GM18907 (cell line): ENCODE results near the gene LMTK2.

Experiments
- ATAC-seq: cut with Tn5 transposase; IDR thresholded peaks from one replicate; pipeline ENCODE4 v1.9.1; 2021; ENCODE audit warnings: mild to moderate bottlenecking, moderate library complexity; ENCODE audit not compliant: unreplicated experiment

LMTK2 gene

GRCh38 chr7:98106647-98107312, at the start of gene LMTK2:
TSS of gene LMTK2 (plus strand) at chr7:98106862. CDS start at chr7:98107178, 316 bp downstream.
- peak; percentile 100 for ATAC-seq

DNA sequence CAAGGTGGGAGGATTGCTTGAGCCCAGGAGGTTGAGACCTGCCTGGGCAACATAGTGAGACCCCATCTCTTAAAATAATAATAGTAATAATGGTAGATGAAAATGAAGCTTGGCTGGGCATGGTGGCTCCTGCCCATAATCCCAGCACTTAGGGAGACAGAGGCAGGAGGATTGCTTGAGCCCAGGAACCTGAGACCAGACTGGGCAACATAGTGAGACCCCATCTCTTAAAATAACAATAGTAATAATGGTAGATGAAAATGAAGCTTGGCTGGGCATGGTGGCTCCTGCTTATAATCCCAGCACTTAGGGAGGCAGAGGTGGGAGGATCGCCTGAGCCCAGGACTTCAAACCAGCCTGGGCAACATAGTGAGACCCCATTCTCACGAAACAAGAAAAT, 49.5 kb upstream of the LMTK2 start:
- no peak for ATAC-seq

DNA sequence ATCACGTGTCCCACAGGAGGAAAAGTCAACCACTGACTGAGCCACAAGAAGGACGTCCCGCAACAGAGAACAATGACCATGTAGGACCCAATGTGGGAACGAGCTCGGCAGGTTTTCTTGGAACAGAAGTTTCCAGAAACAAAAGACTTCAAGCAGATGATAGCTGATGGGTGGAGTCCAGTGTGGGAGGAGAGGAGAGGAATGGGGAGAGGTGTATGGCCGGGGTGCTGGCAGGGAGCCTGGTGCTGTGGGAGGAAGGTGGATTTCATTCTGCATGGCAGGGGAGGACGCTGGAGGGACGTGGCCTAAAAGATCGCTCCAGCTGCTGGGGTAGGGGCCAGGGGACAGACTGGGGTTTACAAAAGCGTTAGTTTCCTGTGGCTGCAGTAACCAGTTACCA, 48.5 kb upstream of the LMTK2 start:
- no peak for ATAC-seq

DNA sequence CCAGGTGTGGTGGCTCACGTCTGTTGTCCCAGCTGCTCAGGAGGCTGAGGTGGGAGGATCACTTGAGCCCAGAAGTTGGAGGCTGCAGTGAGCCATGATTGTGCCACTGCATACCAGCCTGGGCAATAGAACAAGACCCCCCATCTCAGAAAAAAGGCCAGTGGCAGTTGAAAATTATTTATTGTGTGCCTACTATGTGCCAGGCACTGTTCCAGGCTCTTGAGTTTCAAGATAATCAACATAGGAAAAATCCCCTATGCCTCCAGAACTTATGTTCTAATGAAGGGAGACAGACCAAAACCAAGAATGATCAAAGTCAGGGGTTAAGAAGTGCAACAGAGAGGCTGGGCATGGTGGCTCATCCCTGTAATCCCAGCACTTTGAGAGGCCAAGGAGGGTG, 42.4 kb upstream of the LMTK2 start:
- no peak for ATAC-seq

GRCh38 chr7:98066208-98066607, 40.5 kb upstream of the LMTK2 start:
- no peak for ATAC-seq

DNA sequence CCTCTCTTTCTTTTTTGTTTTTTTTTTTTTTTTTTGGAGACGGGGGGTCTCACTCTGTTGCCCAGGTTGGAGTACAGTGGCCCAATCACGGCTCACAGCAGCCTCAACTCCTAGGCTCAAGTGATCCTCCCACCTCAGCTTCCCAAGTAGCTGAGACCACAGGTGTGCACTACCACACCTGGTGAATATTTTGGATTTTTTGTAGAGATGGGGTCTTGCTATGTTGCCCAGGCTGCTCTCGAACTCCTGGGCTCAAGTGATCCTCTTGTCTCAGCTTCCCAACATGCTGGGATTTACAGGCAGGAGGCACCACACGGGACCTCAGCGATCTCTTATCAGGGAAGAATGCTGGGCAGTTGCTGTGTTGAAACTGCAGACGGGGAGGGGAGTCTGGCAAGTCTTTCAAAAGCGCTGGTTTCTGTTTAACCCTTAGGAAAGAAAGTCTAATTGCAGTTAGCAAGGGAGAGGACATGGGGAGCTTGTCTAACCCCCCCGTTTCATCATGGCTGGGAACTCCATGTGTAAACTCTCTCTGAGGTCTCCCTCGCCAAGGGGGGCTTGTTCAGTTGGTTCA, 39.6 kb upstream of the LMTK2 start:
- ATAC-seq = no peak

GRCh38 chr7:98073047-98073446, 33.6 kb upstream of the LMTK2 start:
- no peak for ATAC-seq

- no peak for ATAC-seq
These were observed 30.9 kb upstream of the LMTK2 start for GRCh38 chr7:98075801-98076200.

- ATAC-seq = no peak
These were observed 28.9 kb upstream of the LMTK2 start for GRCh38 chr7:98077762-98078161.

- ATAC-seq = no peak
These were observed 28.3 kb upstream of the LMTK2 start for GRCh38 chr7:98078197-98078870.

- no peak for ATAC-seq
These were observed 26.6 kb upstream of the LMTK2 start for GRCh38 chr7:98079891-98080648.

DNA sequence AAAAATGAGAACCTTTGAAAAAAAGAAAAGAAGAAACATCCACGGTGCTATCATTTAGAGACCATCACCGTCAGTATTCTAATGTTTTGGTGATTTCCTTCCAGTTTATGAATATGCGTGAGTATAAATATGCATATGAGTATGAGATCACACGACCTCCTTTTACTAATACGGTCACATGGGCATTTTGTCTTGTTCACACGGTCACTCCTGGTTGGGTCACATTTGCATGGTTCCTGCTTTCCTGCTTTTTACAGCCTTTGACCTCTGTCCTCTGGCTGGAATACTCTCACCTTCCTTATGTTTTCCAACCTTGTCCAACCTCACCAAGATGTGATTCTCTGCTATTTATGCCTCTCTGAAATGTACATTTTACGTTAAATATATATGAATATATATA, 25.3 kb upstream of the LMTK2 start:
- no peak for ATAC-seq

DNA sequence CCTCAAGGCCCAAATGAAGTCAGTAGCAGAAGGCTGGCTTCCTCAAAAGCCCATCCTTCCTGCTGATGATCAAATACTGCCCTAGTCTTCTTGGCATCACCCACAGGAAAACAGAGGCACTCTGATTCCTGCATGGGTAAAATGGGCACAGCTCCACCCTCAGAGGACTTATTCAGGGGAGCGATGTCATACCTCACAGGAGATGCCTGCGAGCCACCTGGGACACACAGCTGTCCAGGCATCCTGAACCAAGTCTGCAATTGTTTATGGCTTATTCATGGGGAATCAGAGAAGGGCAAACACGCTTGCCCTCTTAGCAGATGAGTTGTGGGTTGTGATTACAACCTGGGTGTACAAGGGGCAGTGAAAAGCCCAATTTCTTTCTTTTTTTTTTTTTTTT, 22.0 kb upstream of the LMTK2 start:
- no peak for ATAC-seq

GRCh38 chr7:98085674-98086073, 21.0 kb upstream of the LMTK2 start:
- ATAC-seq = no peak

DNA sequence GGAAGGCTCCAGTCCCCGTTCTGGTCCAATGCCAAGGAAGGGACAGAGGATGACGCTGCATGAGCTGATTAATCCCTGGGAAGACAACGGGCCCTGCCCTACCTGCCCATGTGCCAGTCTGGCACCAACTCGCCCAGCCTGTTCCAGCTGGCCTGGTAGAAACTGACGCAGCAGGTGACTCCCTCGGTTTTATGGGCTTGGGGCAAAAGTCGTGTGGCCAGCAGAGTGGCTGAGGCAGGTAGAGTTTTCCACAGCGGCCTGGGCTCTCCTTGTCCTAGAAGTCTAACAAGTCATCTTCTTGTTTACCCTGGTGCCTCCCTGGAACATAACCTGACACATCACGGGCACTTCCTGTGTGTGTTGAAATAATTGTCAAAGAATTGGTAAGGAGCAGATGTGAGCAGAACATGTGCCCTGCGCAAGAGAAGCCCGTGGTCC, 20.4 kb upstream of the LMTK2 start:
- ATAC-seq = no peak

DNA sequence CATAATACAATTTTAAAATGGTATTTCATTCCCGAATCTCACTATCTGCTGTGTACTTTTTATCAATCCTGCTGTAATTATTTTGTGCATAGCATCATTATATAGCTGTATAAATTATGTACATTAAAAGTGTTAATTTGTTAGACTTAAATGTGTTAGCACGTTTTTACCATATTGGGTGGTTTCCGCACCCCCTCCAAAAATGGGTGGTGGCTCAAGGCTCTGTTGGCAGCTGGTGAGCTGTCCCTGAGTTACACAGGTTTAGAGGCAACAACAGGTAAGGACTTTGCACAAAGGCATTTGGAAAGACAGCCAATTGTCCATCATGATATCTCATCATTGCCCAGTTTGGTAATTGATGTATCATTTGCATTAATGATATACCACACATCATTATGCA, 18.6 kb upstream of the LMTK2 start:
- ATAC-seq = no peak

GRCh38 chr7:98090116-98090515, 16.5 kb upstream of the LMTK2 start:
- no peak for ATAC-seq

GRCh38 chr7:98091061-98091460, 15.6 kb upstream of the LMTK2 start:
- ATAC-seq = no peak

DNA sequence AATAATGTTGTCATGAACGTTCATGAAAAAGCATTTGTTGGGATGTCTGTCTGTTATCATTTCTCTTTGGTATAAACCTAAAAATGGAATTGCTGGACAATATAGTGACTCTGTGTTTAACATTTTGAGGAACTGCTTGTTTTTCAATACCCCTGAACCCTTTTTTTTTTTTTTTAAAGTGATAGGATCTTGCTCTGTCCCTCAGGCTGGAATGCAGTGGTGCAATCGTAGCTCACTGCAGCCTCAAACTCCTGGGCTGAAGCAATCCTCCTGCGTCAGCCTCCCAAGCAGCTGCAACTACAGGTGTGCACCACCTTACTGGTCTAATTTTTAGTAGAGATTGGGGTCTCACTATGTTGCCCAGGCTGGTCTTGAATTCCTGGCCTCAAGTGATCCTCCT, 15.1 kb upstream of the LMTK2 start:
- ATAC-seq = no peak

GRCh38 chr7:98097042-98097645, 9.5 kb upstream of the LMTK2 start:
- ATAC-seq = no peak

DNA sequence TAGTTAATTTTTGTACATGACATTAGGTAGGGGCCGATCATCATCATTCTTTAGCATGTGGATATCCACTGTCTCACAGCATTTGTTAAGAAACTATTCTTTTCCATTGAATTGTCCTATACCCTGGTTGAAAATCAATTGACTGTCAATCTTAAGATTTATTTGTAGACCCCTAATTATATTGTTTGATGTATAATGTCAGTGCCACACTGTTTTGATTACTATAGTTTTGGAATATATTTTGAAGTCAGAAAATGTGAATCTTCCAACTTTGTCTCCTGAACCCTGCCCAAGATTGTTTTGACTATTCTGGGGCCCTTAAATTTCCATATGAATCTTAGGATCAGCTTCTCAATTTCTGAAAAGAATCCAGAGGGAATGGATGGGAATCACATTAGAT, 6.6 kb upstream of the LMTK2 start:
- ATAC-seq = no peak
